Measurements from ENCODE around the gene S100A3.

- TF ChIP-seq POLR2A (IDR thresholded peaks at IDR 0.05; ENCODE audit: insufficient read depth in 1 of 2, low read depth in 2 of 2, low read length in 2 of 2) (no peak), CTCF (CRISPR knock-in tag; IDR thresholded peaks at IDR 0.05) (no peak), TBX3 (IDR thresholded peaks at IDR 0.05; ENCODE audit: borderline replicate concordance) (no peak), ZNF234 (CRISPR knock-in tag; conservative IDR thresholded peaks at IDR 0.05) (no peak), HHEX (CRISPR knock-in tag; IDR thresholded peaks at IDR 0.05) (no peak), ZNF382 (CRISPR knock-in tag; IDR thresholded peaks at IDR 0.05; ENCODE audit: borderline replicate concordance) (no peak), FOXM1 (CRISPR knock-in tag; IDR thresholded peaks at IDR 0.05) (no peak), NFYB (CRISPR knock-in tag; IDR thresholded peaks at IDR 0.05) (no peak), EZH2 (conservative IDR thresholded peaks at IDR 0.05; ENCODE audit: low read depth, low read length) (no peak), TRIM24 (CRISPR knock-in tag; IDR thresholded peaks at IDR 0.05) (no peak)
Measured at GRCh38 chr1:153520818-153521476, 28.1 kb downstream of the S100A3 start.

Measured in HepG2 (cell line).